GM19467 (cell line): ENCODE results near the gene MCM7.

Experiments
- ATAC-seq: cut with Tn5 transposase; IDR thresholded peaks from one replicate; pipeline ENCODE4 v1.9.1; 2021; ENCODE audit warnings: mild to moderate bottlenecking, moderate library complexity; ENCODE audit not compliant: unreplicated experiment

Gene MCM7

DNA sequence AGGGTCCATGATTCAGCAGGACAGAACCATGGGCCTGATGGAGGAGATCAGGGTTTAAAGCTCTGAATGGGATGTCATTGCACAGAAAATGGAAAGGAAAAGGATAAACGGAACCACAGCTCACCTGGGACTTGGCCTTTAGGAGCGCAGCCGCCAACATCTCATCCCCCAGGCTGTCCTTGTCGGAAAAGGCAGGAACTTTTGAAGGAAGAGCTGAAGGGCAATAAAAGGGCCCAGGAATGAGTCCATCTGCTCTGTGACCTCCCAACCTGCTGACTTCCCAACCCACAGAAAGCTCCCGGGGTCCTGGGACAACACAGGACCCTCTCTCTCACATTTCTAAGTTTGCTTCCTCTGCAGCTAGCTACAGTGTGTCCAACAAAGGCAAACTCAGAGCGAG lies 25.8 kb downstream of the MCM7 start:
- no peak for ATAC-seq

DNA sequence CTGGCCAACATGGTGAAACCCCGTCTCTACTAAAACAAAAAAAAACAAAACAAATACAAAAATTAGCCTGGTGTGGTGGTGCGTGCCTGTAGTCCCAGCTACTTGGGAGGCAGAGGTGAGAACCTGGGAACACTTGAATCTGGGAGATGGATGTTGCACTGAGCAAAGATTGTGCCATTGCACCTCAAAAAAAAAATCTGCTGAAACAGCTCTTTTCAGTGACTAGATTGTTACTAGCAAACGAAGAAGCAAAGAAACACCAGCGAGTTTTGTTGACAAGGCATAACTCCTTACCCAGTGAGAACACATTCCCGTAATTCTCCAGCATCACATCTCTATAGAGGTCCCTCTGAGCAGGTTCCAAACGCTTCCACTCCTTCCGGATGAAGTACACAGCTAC lies 26.4 kb downstream of the MCM7 start:
- no peak for ATAC-seq

DNA sequence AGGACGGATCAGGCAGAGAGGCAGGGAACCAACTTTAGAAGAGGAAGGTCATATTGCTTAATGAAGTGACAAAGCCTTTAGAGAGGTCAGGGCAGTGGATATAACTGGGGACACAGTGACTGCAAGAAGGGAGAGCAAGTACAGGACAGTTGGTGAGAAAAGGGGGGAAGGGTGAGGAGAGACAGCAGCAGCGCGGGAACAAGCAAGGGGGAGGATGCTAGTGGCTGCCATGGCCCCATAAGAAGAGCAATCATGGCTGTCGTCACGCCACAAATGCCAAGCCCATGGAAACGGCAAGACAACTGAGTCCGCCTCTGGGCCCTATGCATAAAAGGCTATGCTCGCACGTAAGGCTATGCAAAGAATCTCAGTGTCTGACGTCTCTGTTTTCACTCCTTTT lies 28.7 kb downstream of the MCM7 start:
- no peak for ATAC-seq

DNA sequence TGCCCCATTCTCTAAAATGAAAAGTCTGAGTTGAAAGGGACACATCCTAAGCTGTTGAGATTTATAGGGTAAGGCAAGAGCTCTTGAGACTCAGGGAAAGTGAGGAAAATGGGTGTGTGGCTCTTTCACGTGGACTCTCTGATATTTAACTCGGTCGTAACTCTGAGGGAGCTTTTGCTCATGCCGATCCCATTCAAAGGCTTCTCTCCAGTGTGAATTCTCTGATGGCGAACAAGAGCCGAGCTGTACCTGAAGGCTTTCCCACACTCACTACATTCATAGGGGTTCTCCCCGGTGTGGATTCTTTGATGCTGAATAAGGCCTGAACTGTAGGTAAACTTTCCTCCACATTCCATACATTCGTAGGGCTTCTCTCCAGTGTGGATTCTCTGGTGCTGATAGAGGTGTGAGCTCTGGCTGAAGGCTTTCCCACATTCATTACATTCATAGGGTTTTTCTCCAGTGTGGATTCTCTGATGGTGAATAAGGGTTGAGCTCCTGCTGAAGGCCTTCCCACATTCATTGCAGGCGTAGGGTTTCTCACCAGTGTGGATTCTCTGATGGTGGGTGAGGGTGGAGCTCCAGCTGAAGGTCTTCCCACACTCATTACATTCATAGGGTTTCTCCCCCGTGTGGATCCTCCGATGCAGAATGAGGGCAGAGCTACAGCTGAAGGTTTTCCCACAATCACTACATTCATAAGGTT lies 30.0 kb downstream of the MCM7 start:
- no peak for ATAC-seq

DNA sequence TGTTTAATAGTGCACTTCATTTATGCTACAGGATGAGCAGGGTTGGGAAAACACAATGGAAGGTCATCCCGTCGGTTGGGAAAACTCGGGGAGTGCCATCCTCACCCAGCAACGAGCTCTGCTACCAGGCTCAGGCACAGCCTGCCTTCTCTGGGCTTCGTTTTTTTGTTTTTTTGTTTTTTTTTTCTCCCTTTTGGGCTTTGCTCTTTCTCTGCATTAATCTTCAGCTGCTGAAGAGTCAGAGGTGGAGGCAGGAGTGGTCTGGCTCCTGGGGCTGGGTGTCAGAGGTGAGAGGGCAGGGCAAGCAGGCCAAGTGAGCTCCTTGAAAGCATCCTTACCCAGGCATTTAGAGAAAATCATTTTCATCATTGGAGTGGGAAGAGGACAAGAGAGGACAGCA lies 31.2 kb downstream of the MCM7 start:
- no peak for ATAC-seq

DNA sequence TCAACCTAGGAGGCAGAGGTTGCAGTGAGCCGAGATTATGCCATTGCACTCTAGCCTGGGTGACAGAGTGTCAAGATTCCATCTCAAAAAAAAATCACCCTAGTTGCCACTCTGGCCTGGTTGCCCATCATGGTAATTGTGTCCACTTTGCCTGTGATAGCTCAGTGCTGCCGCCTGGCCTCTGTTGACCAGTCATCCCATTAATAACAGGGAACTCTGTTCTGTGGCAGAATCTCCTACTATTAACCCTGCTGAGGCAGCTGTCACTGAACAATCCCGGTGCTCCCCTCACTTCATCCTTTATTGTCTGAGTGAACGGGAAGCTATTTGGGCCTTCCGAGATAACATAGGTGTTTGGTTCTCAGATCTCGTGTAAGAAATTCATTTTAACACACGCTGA lies 34.2 kb downstream of the MCM7 start:
- no peak for ATAC-seq

DNA sequence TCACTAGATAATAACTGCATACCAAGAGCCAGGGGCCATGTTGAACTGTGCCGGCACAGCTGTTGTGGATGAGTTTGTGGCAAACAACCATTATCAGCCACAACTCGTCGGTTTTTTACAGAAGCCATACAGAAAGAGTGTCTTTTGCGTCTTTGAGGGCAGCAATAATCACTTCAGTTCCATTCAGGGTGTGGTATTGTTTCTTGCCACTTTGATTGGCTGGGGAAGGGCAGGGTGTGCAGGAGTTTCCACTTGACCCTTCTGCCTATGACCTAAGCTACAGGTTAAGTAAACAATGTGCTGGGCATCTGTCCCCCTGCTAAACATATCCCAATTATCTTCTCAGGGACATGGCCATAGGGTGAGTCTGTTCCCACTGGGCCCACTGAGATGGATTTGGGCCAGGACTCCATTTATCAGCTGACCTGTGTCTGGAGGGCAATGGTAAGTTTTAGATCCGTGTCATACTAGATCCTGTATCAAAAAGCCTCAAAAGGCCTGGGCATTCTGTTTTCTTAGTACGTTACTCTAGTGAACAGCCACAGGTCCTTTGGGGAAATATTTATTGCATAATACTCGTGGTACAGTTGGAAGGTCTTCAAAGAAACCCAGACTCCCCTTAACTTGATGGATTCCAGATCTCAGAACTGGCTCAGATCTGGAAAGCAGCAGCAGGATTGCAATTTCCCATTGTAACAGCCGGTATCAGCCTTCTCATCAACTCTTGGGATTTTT lies 35.6 kb downstream of the MCM7 start:
- ATAC-seq: no peak

DNA sequence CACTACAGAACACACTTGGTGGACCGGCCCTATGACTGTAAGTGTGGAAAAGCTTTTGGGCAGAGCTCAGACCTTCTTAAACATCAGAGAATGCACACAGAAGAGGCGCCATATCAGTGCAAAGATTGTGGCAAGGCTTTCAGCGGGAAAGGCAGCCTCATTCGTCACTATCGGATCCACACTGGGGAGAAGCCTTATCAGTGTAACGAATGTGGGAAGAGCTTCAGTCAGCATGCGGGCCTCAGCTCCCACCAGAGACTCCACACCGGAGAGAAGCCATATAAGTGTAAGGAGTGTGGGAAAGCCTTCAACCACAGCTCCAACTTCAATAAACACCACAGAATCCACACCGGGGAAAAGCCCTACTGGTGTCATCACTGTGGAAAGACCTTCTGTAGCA lies 37.0 kb downstream of the MCM7 start:
- no peak for ATAC-seq

DNA sequence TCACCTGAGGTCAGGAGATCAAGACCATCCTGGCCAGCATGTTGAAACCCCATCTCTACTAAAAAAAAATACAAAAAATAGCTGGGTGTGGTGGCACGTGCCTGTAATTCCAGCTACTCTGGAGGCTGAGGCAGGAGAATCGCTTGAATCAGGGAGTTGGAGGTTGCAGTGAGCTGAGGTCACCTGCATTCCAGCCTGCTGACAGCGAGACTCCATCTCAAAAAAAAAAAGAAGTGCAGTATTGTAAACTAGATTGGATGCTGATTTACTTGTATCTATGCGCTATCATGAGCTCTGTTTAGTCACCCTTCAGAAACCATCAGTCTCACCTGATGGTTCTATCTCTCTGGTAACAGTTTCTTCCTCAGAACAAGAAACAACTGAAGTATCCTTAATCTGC lies 37.8 kb downstream of the MCM7 start:
- no peak for ATAC-seq

DNA sequence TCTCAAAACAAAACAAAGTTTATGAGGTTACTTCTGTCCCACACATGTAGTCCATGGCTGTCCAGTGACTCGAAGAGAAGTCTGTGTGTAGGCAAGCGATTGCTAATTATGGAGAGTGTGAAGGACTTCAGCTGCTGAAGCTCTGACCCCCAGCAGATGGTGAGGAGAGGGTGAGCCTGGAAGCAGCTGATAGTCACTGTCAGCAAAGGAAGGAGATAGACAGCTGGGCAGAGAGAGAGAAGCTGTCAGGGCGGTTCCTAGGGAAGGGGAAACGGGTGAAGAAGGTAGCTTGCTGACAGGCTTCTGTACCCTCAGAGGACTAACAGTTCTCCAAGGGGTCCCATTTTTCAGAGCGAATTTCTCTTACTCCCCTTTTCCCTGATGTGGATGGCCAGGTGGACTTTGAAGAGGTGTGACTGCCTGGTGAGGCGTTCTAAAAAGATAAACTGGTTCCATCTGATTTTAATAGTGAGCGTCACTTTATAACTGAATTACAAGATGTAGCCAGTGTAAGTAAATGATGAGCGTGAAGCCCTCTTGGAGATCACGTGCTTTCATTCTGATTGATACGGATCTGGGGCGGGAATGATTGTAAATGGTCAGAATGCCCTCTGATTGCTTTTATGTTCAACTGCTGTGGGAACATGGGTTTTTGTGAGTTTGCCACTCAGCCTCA lies 39.5 kb downstream of the MCM7 start:
- ATAC-seq: no peak

DNA sequence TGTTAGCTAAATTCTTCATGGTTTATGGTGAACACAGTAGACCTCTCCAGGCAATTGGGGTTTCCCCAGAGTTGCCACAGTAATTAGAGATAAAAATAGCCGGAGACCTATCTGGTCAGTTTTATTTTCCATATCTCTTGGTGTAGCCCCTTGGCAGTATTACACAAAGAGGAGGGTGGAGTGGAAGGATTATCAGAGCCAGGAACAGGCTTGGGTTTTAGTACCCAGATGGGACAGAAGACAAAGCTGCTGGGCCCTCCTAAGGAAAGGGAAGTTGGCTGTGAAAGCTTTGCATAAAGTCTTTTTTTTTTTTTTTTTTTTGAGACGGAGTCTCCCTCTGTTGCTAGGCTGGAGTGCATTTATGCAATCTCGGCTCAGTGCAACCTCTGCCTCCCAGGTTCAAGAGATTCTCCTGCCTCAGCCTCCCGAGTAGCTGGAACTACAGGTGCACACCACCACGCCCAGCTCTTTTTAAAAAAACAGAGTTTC lies 41.9 kb downstream of the MCM7 start:
- ATAC-seq: no peak

DNA sequence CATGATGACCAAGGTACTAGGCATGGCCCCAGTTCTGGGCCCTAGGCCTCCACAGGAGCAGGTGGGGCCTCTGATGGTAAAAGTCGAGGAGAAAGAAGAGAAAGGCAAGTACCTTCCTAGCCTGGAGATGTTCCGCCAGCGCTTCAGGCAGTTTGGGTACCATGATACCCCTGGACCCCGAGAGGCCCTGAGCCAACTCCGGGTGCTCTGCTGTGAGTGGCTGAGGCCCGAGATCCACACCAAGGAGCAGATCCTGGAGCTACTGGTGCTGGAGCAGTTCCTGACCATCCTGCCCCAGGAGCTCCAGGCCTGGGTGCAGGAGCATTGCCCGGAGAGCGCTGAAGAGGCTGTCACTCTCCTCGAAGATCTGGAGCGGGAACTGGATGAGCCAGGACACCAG lies 44.2 kb downstream of the MCM7 start:
- no peak for ATAC-seq

DNA sequence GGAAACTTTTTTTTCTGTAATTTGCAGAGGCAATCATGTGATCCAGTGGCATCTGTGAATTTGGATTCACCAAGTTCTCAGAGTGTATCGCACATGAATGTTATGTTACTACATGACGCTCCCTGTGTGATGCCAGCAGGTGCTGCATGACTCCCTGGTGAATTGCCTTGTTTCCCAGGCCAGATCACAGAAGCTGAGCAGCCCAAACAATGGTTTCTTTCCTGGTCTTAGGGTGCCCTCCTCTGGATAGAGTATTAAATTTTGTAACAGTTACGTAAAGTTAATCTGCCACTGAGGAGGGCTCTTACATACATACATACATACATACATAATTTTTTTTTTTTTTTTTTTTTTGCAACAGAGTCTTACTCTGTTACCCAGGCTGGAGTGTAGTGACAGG lies 48.0 kb downstream of the MCM7 start:
- ATAC-seq: no peak

DNA sequence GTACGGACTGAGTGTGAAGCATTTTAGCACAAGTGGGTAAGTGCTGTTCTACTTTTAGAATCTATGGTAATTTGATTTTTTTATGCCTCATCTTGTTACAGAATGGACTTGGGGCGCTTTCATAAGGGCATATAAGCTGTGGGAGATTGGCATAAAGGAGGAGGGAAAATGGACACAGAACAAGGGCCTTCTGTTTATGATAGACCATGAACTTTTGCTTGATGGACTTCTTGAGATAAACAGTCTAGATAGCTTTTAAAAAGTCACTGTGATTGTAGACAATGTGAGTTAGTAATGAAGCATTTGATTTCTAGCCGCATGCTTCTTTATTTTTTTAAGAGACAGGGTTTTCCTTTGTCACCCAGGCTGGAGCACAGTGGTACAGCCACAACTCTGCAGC lies 49.6 kb downstream of the MCM7 start:
- no peak for ATAC-seq

DNA sequence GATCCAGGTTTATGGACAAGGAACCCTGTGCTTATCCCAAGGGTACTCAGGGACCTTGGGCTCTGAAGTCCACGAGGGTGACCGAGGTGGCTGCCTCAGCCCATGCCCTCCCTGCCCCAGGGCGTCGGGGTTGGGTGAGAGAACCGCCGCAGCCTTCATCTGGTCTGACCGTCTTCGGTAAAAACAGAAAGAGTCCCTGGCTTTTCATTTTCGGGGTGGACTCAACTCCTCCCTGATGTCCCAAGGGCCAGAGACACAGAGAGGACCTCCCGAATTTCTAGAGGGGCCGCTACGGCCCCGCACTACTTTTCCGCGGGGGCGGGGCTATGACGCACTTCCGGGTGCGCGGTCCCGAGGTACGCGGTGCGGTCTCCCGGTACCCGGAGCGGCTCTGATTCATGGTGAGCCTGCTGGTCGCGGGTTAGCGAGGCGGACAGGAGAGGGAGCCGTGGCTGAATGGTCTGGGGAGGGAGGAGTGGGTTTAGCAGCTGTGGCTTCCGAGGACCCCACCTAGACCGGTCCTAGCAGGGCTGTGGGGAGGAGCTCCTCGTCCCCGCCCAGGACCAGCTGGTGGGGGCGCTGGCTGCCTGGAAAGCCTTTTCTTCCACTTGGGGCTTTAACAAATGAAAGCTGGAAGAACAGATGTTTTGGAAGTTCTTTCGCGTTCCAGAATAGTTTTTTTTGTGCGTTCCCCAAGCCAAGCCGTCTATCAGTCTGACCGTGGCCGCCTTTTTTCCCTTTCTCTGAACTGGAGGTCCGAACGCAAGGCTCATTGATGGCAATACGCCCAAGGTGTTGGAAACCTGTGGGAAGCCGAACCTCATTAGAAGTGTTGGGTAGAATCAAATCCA lies 51.5 kb downstream of the MCM7 start, which contains the start of gene ZSCAN21:
Gene ZSCAN21, plus strand, starts transcription at position 334 of the 851 bp plus-strand sequence. CDS start 7,233 bp downstream, outside the sequence.
- peak; percentile 74 for ATAC-seq

DNA sequence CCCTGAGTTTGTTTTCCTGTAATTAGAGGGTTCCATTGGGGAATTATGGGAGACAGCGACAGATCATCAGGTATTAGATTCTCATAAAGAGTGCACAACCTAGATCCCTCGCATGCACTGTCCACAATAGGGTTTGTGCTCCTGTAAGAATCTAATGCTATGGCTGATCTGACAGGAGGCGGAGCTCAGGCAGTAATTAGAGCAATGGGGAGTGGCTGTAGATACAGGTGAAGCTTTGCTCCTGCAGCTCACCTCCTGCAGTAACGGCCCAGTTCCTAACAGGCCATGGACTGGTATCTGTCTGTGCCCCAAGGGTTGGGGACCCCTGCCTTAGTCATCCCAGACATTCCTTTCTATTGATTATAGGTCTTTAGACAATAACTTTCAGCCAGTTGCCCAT lies 52.5 kb downstream of the MCM7 start:
- no peak for ATAC-seq

DNA sequence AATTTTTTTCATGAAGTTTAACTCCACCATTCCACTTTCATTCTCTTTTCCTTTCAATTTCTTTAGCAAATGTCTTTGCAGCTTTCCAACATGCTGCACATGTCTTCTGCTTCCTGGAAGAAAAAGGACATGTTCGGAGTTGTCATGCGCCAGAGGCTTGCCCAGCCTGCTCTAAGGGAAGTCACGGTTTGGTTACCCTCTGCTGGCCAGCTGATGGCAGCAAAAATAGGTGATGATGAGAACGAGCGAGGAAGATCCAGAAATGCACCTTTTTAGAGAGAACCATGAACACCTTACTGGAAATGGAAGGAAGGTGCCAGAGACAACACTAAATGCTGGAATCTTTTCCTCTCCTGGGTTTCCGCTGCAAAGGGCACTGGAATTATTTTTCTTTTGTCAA lies 56.5 kb downstream of the MCM7 start:
- no peak for ATAC-seq
